GM19463 (cell line): ENCODE measurements around the gene ZSWIM7.
A peak's percentile ranks its signal among the peaks of the same experiment; 100 is the strongest.
"Not testable (repeated sequence)": the region's sequence is repeated elsewhere in the genome, so short reads cannot be mapped to it uniquely, and the experiment has no call there.

ENCODE experiments used
- ATAC-seq: cut with Tn5 transposase; IDR thresholded peaks from one replicate; pipeline ENCODE4 v1.9.1; 2021; ENCODE audit warnings: mild to moderate bottlenecking, moderate library complexity; ENCODE audit not compliant: unreplicated experiment

The ZSWIM7 gene

GRCh38 chr17:15958484-15958854, 41.0 kb downstream of the ZSWIM7 start:
- ATAC-seq = no peak

DNA sequence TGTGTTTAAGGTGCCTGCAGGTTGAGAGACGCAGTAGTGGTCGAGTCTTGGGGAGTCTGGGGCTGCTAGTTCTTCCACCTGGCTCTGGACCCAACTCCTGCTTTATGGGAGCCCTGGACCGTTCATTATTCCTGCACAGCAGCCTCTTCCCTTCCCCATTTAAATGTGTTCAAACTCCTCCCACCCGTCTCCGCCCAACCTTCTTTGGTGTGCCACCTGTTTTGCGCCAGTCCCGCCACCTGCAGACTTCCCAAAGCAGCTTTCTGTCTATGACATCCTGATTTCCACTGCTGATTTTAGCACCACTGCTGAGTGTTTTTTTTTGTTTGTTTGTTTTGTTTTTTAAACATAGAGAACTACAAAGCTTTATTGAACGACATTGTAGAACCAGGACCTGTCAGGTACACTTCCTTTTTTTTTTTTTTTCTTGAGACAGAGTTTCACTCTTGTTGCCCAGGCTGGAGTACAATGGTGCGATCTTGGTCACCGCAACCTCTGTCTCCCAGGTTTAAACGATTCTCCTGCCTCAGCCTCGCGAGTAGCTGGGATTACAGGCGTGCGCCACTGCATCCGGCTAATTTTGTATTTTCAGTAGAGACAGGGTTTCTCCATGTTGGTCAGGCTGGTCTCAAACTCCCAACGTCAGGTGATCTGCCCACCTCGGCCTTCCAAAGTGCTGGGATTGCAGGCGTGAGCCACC, 41.7 kb downstream of the ZSWIM7 start:
- no peak for ATAC-seq

DNA sequence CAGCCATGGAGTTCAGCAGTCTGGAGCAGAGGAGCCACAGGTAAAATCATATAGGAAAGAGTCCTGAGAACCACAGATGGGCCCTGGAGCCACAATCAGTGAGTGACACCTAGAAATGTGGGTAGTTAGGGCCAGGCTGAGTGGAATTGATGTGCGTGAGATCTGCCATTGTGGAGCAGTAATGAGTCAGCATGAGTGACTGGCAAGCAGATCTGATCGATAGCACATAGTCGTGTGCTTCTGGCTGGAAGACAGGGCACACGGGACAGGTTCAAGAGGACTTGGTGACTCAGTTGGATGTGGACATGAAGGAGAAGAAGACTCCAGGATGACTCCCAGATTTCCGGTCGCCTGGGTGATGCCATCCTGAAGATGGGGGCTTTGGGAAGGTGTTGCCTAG, 42.3 kb downstream of the ZSWIM7 start:
- ATAC-seq = no peak

DNA sequence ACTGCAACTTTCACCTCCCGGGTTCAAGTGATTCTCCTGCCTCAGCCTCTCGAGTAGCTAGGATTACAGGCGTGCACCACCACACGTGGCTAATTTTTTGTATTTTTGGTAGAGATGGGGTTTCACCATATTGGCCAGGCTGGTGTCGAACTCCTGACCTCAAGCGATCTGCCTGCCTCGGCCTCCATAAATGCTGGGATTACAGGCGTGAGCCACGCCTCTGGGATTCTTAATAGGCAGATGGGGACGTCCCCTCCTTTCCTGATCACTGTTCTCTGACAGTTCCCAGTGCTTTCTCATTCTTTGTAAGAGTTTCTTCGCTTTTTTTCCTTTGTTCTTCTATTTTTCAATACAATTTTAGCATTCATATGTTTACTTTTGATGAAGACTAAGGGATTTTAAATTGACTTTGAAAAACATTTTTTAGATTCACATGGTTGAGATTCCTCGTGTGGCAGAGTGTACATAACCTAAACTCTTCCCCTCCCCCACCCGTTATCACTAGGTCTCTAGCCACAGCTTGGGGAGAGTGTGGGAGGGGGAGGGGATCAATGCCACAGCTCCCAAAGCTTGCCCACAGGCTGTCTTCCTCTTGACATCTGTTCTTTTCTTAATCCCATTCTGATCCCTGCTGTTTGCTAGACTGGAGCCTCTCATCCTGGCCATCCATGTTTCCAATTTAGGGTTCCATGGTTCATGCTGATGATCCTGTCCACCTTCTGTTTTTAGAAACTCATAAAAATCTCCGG, 43.5 kb downstream of the ZSWIM7 start:
- no peak for ATAC-seq

GRCh38 chr17:15954222-15954621, 45.3 kb downstream of the ZSWIM7 start:
- ATAC-seq = no peak

DNA sequence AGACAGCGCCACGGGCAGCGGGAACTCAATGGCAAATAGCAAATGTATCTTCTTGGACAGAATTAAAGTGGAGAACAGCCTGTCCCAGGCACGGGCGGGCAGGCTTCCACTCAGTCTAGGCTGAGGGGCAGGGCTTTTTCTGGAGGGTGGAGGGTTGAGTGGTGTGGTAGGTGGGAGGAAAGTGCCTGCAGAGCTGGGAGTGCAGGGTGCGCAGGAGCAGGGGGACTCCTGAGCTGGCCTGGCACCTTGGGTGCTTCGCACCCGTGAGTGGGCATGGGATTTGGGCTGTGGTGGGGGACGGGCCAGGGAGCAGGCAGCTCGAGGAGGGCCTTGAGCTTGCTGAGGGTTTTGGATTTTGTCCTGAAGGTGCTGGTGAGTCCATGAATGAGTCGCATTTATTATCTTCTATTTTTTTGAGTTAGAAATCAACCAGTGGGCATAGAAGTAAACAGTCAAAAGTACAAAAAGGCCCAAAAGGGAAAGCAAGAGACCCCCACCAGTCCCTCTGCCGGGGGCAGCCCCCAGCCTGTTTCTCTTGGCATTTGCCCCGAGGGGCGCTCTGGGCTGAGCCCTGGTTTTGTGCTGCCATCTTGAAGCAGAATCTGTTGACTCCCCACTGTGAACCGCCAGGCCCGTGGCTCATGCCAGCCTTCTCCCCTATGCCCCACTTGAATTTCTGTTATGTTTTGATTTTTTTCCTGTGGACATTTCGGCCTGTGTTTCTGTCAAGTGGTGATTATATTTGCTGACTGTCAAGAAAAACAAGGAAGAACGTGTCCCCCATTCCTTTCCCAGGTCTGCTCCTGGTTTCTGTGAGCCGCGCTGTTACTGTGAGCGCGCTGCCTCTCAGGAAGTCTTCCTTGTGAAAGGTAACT, 46.4 kb downstream of the ZSWIM7 start:
- ATAC-seq = no peak

- ATAC-seq = no peak
These were observed 47.4 kb downstream of the ZSWIM7 start for GRCh38 chr17:15952048-15952532.

DNA sequence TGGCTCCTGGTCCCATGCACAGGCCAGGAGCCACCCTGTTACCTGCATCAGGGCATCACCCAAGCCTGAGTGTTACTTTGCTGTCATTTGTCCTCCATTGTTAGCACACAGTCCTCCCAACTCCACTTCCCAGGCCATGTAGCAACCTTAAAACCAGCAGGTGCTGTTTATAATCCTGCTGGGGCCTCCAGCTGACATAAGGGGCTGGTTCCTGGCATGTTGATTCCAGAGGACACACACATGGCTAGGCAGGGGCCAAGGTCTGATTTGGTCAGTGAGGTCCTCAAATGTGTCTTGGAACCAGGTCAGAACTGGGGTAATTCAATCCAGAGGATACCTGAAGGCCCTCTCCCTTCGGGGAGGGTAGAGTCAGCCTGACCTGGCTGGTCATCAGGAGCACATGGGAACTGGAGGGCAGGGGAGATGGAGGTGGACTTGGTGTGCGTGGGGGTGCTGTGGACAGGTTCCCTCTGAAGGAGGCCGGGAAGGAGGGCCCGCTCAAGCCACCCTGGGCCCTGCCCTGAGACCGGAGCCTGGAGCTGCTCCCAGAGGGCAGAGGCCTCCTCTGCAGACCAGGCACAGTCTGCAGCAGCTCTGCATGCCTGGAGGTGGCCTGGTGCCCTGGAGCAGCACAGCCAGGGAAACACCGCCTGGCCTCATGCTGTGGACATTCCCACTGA, 48.0 kb downstream of the ZSWIM7 start:
- ATAC-seq = no peak

GRCh38 chr17:15947976-15948752, 51.3 kb downstream of the ZSWIM7 start:
- no peak for ATAC-seq

DNA sequence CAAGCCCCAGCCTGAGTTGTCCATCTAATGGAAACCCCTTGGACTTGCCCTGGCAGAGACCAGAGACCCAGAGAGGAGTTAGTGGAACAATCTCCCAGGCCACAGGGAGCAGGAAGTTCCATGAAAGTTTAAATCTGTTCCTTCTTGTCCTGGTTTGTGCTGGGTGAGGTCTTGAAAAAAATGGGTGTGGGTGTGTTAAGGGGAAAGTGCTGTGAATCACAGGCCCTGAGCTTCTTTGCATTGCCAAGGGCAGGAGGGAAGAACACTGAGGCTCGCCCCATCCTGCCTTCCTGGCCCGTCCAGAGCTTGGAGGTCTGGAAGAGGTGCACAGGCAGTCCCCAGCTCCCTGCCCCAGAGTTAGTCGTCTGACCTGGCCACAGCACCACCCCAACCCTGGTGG, 52.2 kb downstream of the ZSWIM7 start:
- no peak for ATAC-seq

GRCh38 chr17:15946611-15947120, 52.8 kb downstream of the ZSWIM7 start:
- ATAC-seq = no peak

GRCh38 chr17:15945527-15946191, 53.8 kb downstream of the ZSWIM7 start:
- ATAC-seq = no peak

GRCh38 chr17:15944759-15945526, 54.6 kb downstream of the ZSWIM7 start, which contains the start of gene ADORA2B:
ADORA2B (plus strand) TSS chr17:15945130; CDS start chr17:15945249, 119 bp downstream.
- ATAC-seq = peak; percentile 60

DNA sequence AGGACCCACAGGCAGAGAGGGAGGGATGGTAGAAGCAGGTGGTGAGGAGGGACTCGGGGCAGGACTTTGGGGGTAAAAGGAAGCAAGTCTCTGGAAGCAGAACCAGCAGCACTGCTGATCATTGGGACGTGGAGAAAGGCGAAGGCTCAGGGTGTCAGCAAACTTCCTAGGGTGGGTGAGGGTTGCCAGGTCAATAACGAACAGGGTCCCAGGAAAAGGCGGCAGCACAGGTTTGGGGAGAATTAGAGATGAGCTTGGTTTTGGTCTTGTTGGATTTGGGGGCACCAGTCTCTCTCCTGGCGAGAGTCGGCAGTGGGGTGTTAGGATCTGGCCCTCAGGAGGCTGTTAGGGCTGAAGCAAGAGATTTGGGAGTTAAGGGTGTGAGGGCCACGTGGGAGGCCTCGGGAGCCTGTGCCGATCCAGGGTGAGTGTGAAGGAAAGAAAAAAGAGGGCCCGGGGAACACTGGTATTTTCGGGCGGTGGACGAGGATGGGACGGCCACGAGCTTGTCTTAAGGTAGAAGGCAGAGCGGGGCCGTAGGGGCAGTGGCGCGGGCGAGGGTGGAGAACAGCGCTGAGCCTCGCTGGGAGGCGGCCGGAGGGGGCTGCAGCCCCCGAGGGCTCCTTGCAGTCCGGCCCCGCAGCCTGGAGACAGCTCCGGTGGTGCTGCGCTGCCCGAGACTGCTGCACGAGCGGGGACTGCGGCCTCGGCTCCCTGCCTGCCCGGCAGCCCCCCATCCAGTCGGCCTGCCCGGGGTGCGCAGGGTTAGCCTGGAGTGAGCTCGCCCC, 55.3 kb downstream of the ZSWIM7 start:
- ATAC-seq = no peak

GRCh38 chr17:15942207-15942833, 57.2 kb downstream of the ZSWIM7 start:
- no peak for ATAC-seq

GRCh38 chr17:15941781-15942180, 57.7 kb downstream of the ZSWIM7 start:
- no peak for ATAC-seq

- ATAC-seq = not testable (repeated sequence)
These were observed 63.0 kb downstream of the ZSWIM7 start for GRCh38 chr17:15936481-15936880.
